Measurements from ENCODE around the gene THAP10. TPM values are rescaled to one million over a fixed set of nuclear protein-coding genes. Genes with fewer than 3 reads are reported as not detected.

The THAP10 gene
- polyA plus RNA-seq, 1 donor from 2014 or later, result 6.6 TPM

DNA sequence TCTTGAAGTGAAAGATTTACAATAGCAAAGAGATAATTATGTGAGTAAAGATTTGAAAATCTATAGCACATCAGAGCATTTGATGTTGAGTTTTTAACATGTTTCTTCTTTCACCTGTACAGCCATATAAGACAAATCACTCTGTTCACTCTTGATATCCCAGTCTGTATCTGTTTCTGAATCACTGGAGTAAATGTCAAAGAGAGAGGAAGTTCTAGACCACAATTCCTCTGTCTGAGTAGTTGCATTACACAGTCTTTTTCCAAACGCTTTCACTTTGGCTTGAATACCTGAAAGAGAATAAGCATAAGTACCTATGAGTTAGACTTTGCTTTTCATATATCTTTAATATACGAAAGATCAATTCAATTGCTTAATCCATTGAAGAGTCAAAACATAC is 9.9 kb downstream of the THAP10 start:
- TF ChIP-seq, protein P1, sequence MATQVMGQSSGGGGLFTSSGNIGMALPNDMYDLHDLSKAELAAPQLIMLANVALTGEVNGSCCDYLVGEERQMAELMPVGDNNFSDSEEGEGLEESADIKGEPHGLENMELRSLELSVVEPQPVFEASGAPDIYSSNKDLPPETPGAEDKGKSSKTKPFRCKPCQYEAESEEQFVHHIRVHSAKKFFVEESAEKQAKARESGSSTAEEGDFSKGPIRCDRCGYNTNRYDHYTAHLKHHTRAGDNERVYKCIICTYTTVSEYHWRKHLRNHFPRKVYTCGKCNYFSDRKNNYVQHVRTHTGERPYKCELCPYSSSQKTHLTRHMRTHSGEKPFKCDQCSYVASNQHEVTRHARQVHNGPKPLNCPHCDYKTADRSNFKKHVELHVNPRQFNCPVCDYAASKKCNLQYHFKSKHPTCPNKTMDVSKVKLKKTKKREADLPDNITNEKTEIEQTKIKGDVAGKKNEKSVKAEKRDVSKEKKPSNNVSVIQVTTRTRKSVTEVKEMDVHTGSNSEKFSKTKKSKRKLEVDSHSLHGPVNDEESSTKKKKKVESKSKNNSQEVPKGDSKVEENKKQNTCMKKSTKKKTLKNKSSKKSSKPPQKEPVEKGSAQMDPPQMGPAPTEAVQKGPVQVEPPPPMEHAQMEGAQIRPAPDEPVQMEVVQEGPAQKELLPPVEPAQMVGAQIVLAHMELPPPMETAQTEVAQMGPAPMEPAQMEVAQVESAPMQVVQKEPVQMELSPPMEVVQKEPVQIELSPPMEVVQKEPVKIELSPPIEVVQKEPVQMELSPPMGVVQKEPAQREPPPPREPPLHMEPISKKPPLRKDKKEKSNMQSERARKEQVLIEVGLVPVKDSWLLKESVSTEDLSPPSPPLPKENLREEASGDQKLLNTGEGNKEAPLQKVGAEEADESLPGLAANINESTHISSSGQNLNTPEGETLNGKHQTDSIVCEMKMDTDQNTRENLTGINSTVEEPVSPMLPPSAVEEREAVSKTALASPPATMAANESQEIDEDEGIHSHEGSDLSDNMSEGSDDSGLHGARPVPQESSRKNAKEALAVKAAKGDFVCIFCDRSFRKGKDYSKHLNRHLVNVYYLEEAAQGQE (IDR thresholded peaks at IDR 0.05; ENCODE audit: borderline replicate concordance), result no peak
- no peak for TF ChIP-seq POLR2AphosphoS5 (IDR thresholded peaks at IDR 0.05)
- no peak for TF ChIP-seq RAD21 (conservative IDR thresholded peaks at IDR 0.05)
- no peak for TF ChIP-seq MXI1 (conservative IDR thresholded peaks at IDR 0.05; ENCODE audit: poor library complexity, severe bottlenecking)
- TF ChIP-seq SMC3 (conservative IDR thresholded peaks at IDR 0.05; ENCODE audit: poor library complexity), result no peak
- no peaks in the 10 kb centered on the region for H3K79me2 ChIP-seq (replicated peaks; ENCODE audit: insufficient read depth, low read length)
- H2AFZ ChIP-seq (ENCODE audit: low read depth, low read length), result no peak overlapping the region
- no peak overlapping the region for H3K27ac ChIP-seq (ENCODE audit: low read length)
- H3K36me3 ChIP-seq (ENCODE audit: insufficient read depth, low read length), result no peaks in the 10 kb centered on the region
- no peaks in the 10 kb centered on the region for H4K20me1 ChIP-seq (ENCODE audit: insufficient read depth)
- no peak overlapping the region for H3K4me2 ChIP-seq (ENCODE audit: low read length)
- H3K27me3 ChIP-seq (ENCODE audit: insufficient read depth, low read depth, low read length), result no peaks in the 10 kb centered on the region
- no peaks in the 10 kb centered on the region for H3K9me3 ChIP-seq (ENCODE audit: low read length)
- H3F3A ChIP-seq (ENCODE audit: insufficient read depth, low read length, poor library complexity, severe bottlenecking), result no peaks in the 10 kb centered on the region
- no peaks in the 10 kb centered on the region for H3K9me2 ChIP-seq (ENCODE audit: insufficient read depth, low read length)
- no peak overlapping the region for H3K4me3 ChIP-seq (ENCODE audit: low read length)
- no peak overlapping the region for H3K9ac ChIP-seq (ENCODE audit: low read length)

DNA sequence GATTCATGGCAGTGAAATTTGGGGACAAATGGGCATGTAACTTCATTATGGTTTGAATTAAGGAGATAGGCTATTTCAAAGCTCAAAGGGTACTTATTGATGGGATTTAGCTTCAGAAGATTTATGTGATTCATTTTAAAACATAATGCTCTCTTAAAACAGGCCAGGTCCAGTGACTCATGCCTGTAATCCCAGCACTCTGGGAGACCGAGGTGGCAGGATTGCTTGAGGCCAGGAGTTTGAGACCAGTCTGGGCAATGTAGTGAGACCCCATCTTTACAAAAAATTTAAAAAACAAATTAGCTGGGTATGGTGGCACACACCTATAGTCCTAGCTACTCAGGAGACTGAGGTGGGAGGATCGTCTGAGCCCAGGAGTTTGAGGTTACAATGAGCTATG is 11.5 kb downstream of the THAP10 start:
- no peak overlapping the region for H3K4me2 ChIP-seq (ENCODE audit: low read length)
- H3K36me3 ChIP-seq (ENCODE audit: insufficient read depth, low read length), result no peaks in the 10 kb centered on the region
- no peaks in the 10 kb centered on the region for H3F3A ChIP-seq (ENCODE audit: insufficient read depth, low read length, poor library complexity, severe bottlenecking)
- no peaks in the 10 kb centered on the region for H3K79me2 ChIP-seq (replicated peaks; ENCODE audit: insufficient read depth, low read length)
- H3K27ac ChIP-seq (ENCODE audit: low read length), result no peak overlapping the region
- no peaks in the 10 kb centered on the region for H3K9me2 ChIP-seq (ENCODE audit: insufficient read depth, low read length)
- TF ChIP-seq RAD21 (conservative IDR thresholded peaks at IDR 0.05) (no peak), MXI1 (conservative IDR thresholded peaks at IDR 0.05; ENCODE audit: poor library complexity, severe bottlenecking) (no peak), EZH2 (IDR thresholded peaks at IDR 0.05; ENCODE audit: borderline replicate concordance, insufficient read depth, low read length, poor library complexity, severe bottlenecking) (no peak), POLR2AphosphoS5 (IDR thresholded peaks at IDR 0.05) (no peak), EP300 (conservative IDR thresholded peaks at IDR 0.05; ENCODE audit: poor library complexity, severe bottlenecking) (no peak), SMC3 (conservative IDR thresholded peaks at IDR 0.05; ENCODE audit: poor library complexity) (no peak), TAF1 (IDR thresholded peaks at IDR 0.05; ENCODE audit: low read depth) (no peak)
- TF ChIP-seq, protein P1 (IDR thresholded peaks at IDR 0.05; ENCODE audit: borderline replicate concordance), result no peak
- TF ChIP-seq, protein P2, sequence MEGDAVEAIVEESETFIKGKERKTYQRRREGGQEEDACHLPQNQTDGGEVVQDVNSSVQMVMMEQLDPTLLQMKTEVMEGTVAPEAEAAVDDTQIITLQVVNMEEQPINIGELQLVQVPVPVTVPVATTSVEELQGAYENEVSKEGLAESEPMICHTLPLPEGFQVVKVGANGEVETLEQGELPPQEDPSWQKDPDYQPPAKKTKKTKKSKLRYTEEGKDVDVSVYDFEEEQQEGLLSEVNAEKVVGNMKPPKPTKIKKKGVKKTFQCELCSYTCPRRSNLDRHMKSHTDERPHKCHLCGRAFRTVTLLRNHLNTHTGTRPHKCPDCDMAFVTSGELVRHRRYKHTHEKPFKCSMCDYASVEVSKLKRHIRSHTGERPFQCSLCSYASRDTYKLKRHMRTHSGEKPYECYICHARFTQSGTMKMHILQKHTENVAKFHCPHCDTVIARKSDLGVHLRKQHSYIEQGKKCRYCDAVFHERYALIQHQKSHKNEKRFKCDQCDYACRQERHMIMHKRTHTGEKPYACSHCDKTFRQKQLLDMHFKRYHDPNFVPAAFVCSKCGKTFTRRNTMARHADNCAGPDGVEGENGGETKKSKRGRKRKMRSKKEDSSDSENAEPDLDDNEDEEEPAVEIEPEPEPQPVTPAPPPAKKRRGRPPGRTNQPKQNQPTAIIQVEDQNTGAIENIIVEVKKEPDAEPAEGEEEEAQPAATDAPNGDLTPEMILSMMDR (IDR thresholded peaks at IDR 0.05; ENCODE audit: poor library complexity, severe bottlenecking), result no peak
- H2AFZ ChIP-seq (ENCODE audit: low read depth, low read length), result no peak overlapping the region
- H4K20me1 ChIP-seq (ENCODE audit: insufficient read depth), result no peaks in the 10 kb centered on the region
- H3K9ac ChIP-seq (ENCODE audit: low read length), result no peak overlapping the region
- H3K27me3 ChIP-seq (ENCODE audit: insufficient read depth, low read depth, low read length), result no peaks in the 10 kb centered on the region
- no peaks in the 10 kb centered on the region for H3K9me3 ChIP-seq (ENCODE audit: low read length)
- H3K4me3 ChIP-seq (ENCODE audit: low read length), result no peak overlapping the region

All from neural cell (in vitro differentiated cells).